ENCODE measurements around the gene ELL2.

The ELL2 gene

GRCh38 chr5:95925939-95926338 lies 35.7 kb downstream of the ELL2 start:
- H3K4me3 Mint-ChIP-seq: no peak overlapping the region
- peaks cover 35% of the 10 kb centered on the region for H3K4me1 Mint-ChIP-seq
- no peaks in the 10 kb centered on the region for H3K9me3 Mint-ChIP-seq
- CTCF ChIA-PET: no interaction called here
- H3K36me3 Mint-ChIP-seq: no peaks in the 10 kb centered on the region
- no peaks in the 10 kb centered on the region for H3K27me3 Mint-ChIP-seq
- H3K27ac Mint-ChIP-seq: no peak overlapping the region
- no peak for DNase-seq

- no peak overlapping the region for H3K27ac Mint-ChIP-seq
- no peaks in the 10 kb centered on the region for H3K36me3 Mint-ChIP-seq
- DNase-seq: no peak
- H3K4me1 Mint-ChIP-seq: peaks cover 35% of the 10 kb centered on the region
- H3K27me3 Mint-ChIP-seq: no peaks in the 10 kb centered on the region
- no peaks in the 10 kb centered on the region for H3K9me3 Mint-ChIP-seq
- H3K4me3 Mint-ChIP-seq: no peak overlapping the region
- CTCF ChIA-PET: no interaction called here
These were observed 36.3 kb downstream of the ELL2 start for GRCh38 chr5:95925378-95925744.

- no peak overlapping the region for H3K4me3 Mint-ChIP-seq
- H3K9me3 Mint-ChIP-seq: no peaks in the 10 kb centered on the region
- H3K4me1 Mint-ChIP-seq: peaks cover 35% of the 10 kb centered on the region
- no peak for DNase-seq
- no peaks in the 10 kb centered on the region for H3K36me3 Mint-ChIP-seq
- no peaks in the 10 kb centered on the region for H3K27me3 Mint-ChIP-seq
- CTCF ChIA-PET: no interaction called here
- no peak overlapping the region for H3K27ac Mint-ChIP-seq
These were observed 36.8 kb downstream of the ELL2 start for GRCh38 chr5:95924720-95925377.

- Mint-ChIP-seq H3K27me3 (no peaks in the 10 kb centered on the region), H3K27ac (no peak overlapping the region), H3K9me3 (no peaks in the 10 kb centered on the region), H3K4me1 (peaks cover 34% of the 10 kb centered on the region), H3K4me3 (no peak overlapping the region), H3K36me3 (no peaks in the 10 kb centered on the region)
- DNase-seq: no peak
- CTCF ChIA-PET: no interaction called here
These were observed 37.6 kb downstream of the ELL2 start for GRCh38 chr5:95923918-95924544.

- no peaks in the 10 kb centered on the region for H3K27me3 Mint-ChIP-seq
- peaks cover 22% of the 10 kb centered on the region for H3K4me1 Mint-ChIP-seq
- DNase-seq: no peak
- H3K4me3 Mint-ChIP-seq: no peak overlapping the region
- CTCF ChIA-PET: interaction anchor here (1.1 kb wide), 1 partner anchor 58 kb away, joined by 3 read pairs; no protein-coding TSS in a partner anchor
- no peaks in the 10 kb centered on the region for H3K9me3 Mint-ChIP-seq
- H3K36me3 Mint-ChIP-seq: no peaks in the 10 kb centered on the region
- H3K27ac Mint-ChIP-seq: no peak overlapping the region
These were observed 38.9 kb downstream of the ELL2 start for GRCh38 chr5:95922798-95923197.

GRCh38 chr5:95921501-95921900 lies 40.1 kb downstream of the ELL2 start:
- no peak for DNase-seq
- H3K27me3 Mint-ChIP-seq: no peaks in the 10 kb centered on the region
- no peaks in the 10 kb centered on the region for H3K36me3 Mint-ChIP-seq
- peaks cover 17% of the 10 kb centered on the region for H3K4me1 Mint-ChIP-seq
- H3K9me3 Mint-ChIP-seq: no peaks in the 10 kb centered on the region
- no peak overlapping the region for H3K4me3 Mint-ChIP-seq
- CTCF ChIA-PET: interaction anchor here (1.1 kb wide), 1 partner anchor 57 kb away, joined by 3 read pairs; no protein-coding TSS in a partner anchor
- no peak overlapping the region for H3K27ac Mint-ChIP-seq

- H3K9me3 Mint-ChIP-seq: no peaks in the 10 kb centered on the region
- no peak overlapping the region for H3K4me3 Mint-ChIP-seq
- CTCF ChIA-PET: no interaction called here
These were observed 40.8 kb downstream of the ELL2 start for GRCh38 chr5:95920822-95921221.

GRCh38 chr5:95919658-95920057 lies 42.0 kb downstream of the ELL2 start:
- peaks cover 20% of the 10 kb centered on the region for H3K4me1 Mint-ChIP-seq
- no peak for DNase-seq
- CTCF ChIA-PET: no interaction called here
- no peak overlapping the region for H3K4me3 Mint-ChIP-seq
- no peaks in the 10 kb centered on the region for H3K36me3 Mint-ChIP-seq
- no peaks in the 10 kb centered on the region for H3K9me3 Mint-ChIP-seq
- no peaks in the 10 kb centered on the region for H3K27me3 Mint-ChIP-seq
- H3K27ac Mint-ChIP-seq: no peak overlapping the region

More at GRCh38 chr5:95920822-95921221, 40.8 kb downstream of the ELL2 start:
- no peaks in the 10 kb centered on the region for H3K36me3 Mint-ChIP-seq
- H3K27ac Mint-ChIP-seq: no peak overlapping the region
- DNase-seq: no peak
- peaks cover 20% of the 10 kb centered on the region for H3K4me1 Mint-ChIP-seq
- H3K27me3 Mint-ChIP-seq: no peaks in the 10 kb centered on the region

GRCh38 chr5:95918421-95919006 lies 43.1 kb downstream of the ELL2 start:
- H3K27ac Mint-ChIP-seq: no peak overlapping the region
- H3K9me3 Mint-ChIP-seq: no peaks in the 10 kb centered on the region
- no peaks in the 10 kb centered on the region for H3K27me3 Mint-ChIP-seq
- CTCF ChIA-PET: no interaction called here
- no peak for DNase-seq
- H3K4me3 Mint-ChIP-seq: no peak overlapping the region
- H3K36me3 Mint-ChIP-seq: no peaks in the 10 kb centered on the region
- peaks cover 11% of the 10 kb centered on the region for H3K4me1 Mint-ChIP-seq

- Mint-ChIP-seq H3K36me3 (peaks cover 2% of the 10 kb centered on the region), H3K27ac (no peak overlapping the region), H3K4me3 (no peak overlapping the region), H3K9me3 (no peaks in the 10 kb centered on the region), H3K27me3 (no peaks in the 10 kb centered on the region), H3K4me1 (peaks cover 11% of the 10 kb centered on the region)
- DNase-seq: no peak
- CTCF ChIA-PET: no interaction called here
These were observed 44.4 kb downstream of the ELL2 start for GRCh38 chr5:95917207-95917606.

GRCh38 chr5:95916687-95917085 lies 45.0 kb downstream of the ELL2 start:
- Mint-ChIP-seq H3K4me3 (no peak overlapping the region), H3K36me3 (peaks cover 2% of the 10 kb centered on the region), H3K9me3 (no peaks in the 10 kb centered on the region), H3K27me3 (no peaks in the 10 kb centered on the region), H3K27ac (no peak overlapping the region), H3K4me1 (peaks cover 11% of the 10 kb centered on the region)
- CTCF ChIA-PET: interaction anchor here (1.1 kb wide), 1 partner anchor 13 kb away, joined by 3 read pairs; no protein-coding TSS in a partner anchor
- no peak for DNase-seq

- peaks cover 2% of the 10 kb centered on the region for H3K36me3 Mint-ChIP-seq
- DNase-seq: no peak
- no peaks in the 10 kb centered on the region for H3K27me3 Mint-ChIP-seq
- CTCF ChIA-PET: interaction anchor here (0.7 to 1.1 kb wide), 2 partner anchors 13 to 420 kb away, joined by 3 read pairs; no protein-coding TSS in a partner anchor
- H3K4me3 Mint-ChIP-seq: no peak overlapping the region
- H3K9me3 Mint-ChIP-seq: no peaks in the 10 kb centered on the region
- peaks cover 11% of the 10 kb centered on the region for H3K4me1 Mint-ChIP-seq
- H3K27ac Mint-ChIP-seq: peak overlapping the region; percentile 5
These were observed 45.5 kb downstream of the ELL2 start for GRCh38 chr5:95915999-95916686.

- CTCF ChIA-PET: no interaction called here
- Mint-ChIP-seq H3K36me3 (peaks cover 2% of the 10 kb centered on the region), H3K4me3 (no peak overlapping the region), H3K4me1 (peaks cover 17% of the 10 kb centered on the region), H3K9me3 (no peaks in the 10 kb centered on the region), H3K27me3 (no peaks in the 10 kb centered on the region), H3K27ac (no peak overlapping the region)
- DNase-seq: no peak
These were observed 48.0 kb downstream of the ELL2 start for GRCh38 chr5:95913663-95914062.

- H3K27me3 Mint-ChIP-seq: no peaks in the 10 kb centered on the region
- H3K27ac Mint-ChIP-seq: no peak overlapping the region
- H3K9me3 Mint-ChIP-seq: no peaks in the 10 kb centered on the region
- no peak overlapping the region for H3K4me3 Mint-ChIP-seq
- CTCF ChIA-PET: no interaction called here
- peaks cover 17% of the 10 kb centered on the region for H3K4me1 Mint-ChIP-seq
- DNase-seq: no peak
- peaks cover 2% of the 10 kb centered on the region for H3K36me3 Mint-ChIP-seq
These were observed 49.6 kb downstream of the ELL2 start for GRCh38 chr5:95912029-95912428.
